Middle frontal gyrus (tissue), 1 donor: ENCODE measurements around the gene ZNF485.
"Not testable (repeated sequence)": the region's sequence is repeated elsewhere in the genome, so short reads cannot be mapped to it uniquely, and the experiment has no call there.

Source experiments
- DNase-seq: peaks from one replicate; pipeline ENCODE4 v3.0.0-alpha.2; 2015; ENCODE audit warnings: low spot score; ENCODE audit errors: extremely low spot score

Gene ZNF485

DNA sequence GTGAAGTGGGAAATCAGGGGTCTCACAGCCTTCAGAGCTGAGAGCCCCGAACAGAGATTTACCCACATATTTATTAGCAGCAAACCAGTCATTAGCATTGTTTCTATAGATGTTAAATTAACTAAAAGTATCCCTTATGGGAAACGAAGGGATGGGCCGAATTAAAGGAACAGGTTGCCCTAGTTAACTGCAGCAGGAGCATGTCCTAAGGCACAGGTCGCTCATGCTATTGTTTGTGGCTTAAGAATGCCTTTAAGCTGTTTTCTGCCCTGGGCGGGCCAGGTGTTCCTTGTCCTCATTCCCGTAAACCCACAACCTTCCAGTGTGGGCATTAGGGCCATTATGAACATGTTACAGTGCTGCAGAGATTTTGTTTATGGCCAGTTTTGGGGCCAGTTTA is 4.7 kb upstream of the ZNF485 start:
- DNase-seq, result not testable (repeated sequence)

GRCh38 chr10:43605850-43606322 is 352 bp upstream of the ZNF485 start:
- DNase-seq, result no peak

- no peak for DNase-seq
Measured at GRCh38 chr10:43607199-43607573, 948 bp downstream of the ZNF485 start.

DNA sequence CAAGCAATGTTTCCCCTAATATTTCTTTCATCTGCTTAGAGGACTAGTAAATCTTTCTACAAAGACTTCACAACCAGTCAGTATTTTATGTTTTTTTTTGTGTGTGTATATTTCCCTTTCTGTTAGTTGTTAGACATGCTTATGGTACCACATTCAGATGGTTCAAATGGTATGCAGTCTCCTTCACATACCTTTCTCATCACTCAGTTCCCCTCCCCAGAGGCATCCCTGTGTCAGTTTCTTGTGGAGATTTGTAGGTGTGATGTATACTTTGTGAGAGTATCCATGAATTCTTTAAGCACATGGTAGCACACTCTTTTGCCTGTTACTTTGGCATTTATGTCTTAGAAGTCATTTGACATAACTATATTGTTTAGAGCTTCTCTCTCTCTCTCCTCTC is 4.4 kb downstream of the ZNF485 start:
- no peak for DNase-seq

GRCh38 chr10:43616697-43617370 is 10.6 kb downstream of the ZNF485 start:
- no peak for DNase-seq

- DNase-seq, result no peak
Measured at GRCh38 chr10:43619368-43619767, 13.1 kb downstream of the ZNF485 start.

DNA sequence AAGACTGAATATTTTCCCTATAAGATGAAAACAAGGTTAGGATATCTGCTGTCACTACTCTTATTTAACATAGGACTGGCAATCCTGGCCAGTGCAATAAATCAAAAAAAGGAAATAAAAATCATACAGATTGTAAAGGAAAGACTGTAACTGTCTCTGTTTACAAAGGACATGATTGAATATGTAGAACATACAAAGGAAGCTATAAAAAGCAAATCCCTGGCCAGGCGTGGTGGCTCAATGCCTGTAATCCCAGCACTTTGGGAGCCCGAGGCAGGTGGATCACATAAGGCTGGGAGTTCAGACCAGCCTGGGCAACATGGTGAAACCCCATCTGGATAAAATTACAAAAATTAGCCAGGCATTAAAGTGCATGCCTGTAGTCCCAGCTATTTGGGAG is 15.8 kb downstream of the ZNF485 start:
- DNase-seq, result no peak

- no peak for DNase-seq
Measured at GRCh38 chr10:43623351-43623750, 17.1 kb downstream of the ZNF485 start.

GRCh38 chr10:43627942-43628341 is 21.7 kb downstream of the ZNF485 start:
- DNase-seq, result no peak

DNA sequence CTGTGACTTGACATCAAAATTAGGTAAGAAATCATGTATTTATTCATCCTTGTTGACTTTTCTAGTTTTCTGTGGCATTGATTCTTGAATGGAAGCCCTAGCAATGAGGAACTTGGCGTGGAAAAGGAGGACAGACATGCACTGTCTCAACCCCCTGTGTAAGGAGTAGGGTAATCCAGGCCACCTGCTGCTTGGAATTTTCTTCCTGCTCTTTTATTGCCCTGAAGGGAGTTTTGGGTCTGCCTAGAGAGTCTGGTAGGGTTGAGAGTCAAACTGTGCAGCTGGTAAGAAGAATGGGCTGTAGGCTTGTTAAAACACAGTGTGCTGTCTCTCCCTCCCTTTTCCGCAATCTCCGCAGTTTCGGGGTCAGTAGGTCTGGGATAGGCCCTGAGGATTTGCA is 22.7 kb downstream of the ZNF485 start:
- DNase-seq, result no peak

DNA sequence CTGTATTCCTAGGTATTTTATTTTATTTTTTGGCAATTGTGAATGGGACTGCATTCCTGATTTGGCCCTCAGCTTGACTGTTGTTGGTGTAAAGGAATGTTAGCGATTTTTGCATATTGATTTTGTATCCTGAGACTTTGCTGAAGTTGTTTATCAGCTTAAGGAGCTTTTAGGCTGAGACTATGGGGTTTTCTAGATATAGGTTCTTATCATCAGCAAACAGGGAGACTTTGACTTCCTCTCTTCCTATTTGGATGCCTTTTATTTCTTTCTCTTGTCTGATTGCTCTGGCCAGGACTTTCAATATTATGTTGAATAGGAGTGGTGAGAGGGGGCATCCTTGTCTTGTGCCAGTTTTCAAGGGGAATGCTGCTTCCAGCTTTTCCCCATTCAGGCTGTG is 29.6 kb downstream of the ZNF485 start:
- not testable (repeated sequence) for DNase-seq

DNA sequence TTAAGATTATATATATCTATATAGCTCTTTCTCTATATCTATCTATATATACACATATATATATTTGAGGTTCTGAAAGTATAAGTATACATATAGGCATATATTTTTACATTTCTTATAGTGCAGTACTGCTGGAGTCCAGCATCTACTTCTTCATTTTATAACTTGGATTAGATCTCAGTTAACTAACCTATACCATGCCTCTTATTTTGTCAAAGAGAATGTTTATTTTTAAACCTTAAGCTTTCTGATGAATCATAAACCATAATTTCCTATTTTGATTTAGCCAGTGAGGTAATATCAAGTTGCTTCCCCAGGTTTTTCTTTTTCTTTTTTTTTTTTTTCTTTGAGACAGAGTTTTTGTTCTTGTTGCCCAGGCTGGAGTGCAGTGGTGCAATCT is 34.4 kb downstream of the ZNF485 start:
- no peak for DNase-seq

DNA sequence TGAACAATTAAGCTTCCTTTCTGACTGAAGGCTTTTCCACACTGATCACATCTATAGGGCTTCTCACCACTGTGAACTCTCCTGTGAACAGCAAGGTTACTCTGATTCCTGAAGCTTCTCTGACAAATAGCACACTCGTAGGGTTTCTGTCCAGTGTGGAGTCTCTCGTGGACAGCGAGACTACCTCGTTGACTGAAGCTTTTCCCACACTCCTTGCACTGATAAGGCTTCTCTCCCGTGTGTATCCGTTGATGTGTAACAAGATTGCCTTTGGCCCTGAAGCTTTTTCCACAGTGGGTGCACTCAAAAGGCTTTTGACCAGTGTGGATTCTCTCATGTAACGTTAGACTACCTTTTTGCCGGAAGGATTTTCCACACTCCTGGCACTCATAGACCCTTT is 38.0 kb downstream of the ZNF485 start:
- DNase-seq, result no peak

DNA sequence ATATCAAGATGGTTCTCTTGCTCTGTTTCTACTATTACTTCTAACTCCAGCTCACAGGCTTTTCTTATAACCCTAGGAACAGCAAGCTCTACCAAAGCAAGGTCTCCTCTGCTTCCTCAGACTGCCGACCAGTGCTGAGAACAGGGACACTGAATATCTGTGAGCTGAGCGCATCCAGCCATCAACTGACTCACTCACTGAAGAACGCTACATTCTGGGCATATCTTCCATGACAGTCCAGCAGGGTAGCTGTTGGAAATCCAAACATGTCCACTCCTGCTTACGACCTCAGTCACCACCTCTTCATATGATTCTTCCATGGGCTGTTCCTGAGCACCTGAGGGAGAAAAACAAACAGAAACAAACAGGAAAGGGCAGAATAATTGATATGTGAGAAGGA is 39.6 kb downstream of the ZNF485 start:
- DNase-seq, result no peak

DNA sequence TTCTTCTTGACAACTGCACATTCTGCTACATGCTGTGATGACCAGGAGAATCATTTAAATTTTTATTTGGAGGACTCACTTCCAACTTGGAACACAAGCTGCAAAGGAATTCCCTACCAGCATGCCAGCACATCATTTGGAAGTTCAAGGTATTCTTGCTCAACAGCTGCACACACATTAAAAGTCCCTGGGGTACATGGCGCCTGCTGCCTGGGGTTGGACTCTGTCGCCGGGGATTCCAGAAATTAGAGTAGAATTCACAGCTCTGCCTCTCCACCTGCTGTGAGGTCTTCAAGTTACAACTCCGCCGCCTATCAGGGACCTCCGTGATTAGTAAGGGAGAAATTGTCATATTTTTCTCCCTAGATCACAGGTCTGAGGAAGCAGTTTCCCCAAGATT is 41.3 kb downstream of the ZNF485 start:
- no peak for DNase-seq

GRCh38 chr10:43648095-43648397 is 41.8 kb downstream of the ZNF485 start:
- no peak for DNase-seq

GRCh38 chr10:43648398-43649184 is 42.4 kb downstream of the ZNF485 start, which contains the start of gene ZNF32:
ZNF32 (minus strand) TSS chr10:43648881; CDS start chr10:43646133, 2,748 bp downstream.
- peak; percentile 87 for DNase-seq

- DNase-seq, result peak; percentile 6
Measured at GRCh38 chr10:43649185-43649523, 42.9 kb downstream of the ZNF485 start.

GRCh38 chr10:43653746-43654145 is 47.5 kb downstream of the ZNF485 start:
- no peak for DNase-seq

DNA sequence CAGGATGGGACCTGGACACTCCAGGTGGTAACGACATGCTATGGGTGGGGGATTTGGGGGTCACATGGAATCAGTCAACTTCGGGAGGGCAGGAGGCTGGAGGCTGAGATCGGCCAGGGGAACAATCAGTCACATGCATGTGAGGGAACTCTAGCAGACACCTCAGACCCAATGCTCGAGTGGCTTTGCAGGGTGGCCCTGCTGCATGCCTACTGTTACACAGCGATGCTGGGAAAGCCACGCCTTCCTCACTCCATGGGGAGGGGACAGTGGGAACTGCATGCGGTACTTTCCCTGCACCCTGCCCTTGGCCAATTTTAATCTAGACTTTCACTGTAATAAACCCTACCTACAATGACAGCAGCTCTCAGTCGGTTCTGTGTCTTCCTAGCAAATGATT is 49.1 kb downstream of the ZNF485 start:
- no peak for DNase-seq

DNA sequence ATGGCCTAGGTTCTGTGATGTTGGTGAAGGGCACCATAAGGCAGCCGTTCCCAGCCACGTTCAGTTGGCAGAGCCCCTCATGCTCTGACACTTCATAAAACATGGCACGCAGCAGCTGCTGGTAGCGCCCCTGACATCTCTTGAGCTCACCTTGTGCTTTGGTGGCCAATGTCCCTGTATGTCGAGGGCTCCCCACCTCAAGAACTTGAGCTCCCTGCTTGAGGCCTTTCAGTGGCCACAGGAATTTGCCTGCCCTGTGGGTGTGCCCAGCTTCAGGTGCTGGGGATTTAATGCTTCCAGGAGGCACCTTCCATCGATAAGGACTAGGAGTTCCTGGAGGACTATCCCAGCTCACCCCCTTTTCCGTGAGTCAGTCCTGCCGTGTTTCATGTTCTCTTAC is 52.0 kb downstream of the ZNF485 start:
- no peak for DNase-seq

GRCh38 chr10:43665054-43665453 is 58.8 kb downstream of the ZNF485 start:
- no peak for DNase-seq

DNA sequence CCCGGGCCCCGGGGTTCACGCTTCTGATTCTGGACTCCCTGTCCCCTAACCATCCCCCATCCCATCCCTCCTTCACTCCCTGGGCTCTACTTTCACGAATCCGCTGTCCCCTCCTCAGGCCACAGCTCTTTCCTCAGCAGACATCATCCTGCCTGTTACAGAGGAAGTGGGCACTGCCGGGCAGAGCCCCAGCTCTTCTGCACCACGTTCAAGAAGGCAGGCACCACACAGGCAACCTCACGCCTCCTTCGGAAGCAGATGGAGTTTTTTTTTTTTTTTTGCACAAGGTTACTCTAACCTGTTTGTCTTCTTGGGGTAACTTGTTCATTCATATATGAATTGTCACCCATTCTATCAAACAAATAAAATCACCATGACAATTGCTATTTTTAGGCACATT is 60.3 kb downstream of the ZNF485 start:
- no peak for DNase-seq
